Stimulated activated CD8-positive, alpha-beta memory T cell treated with anti-CD3 and anti-CD28 coated beads, Interleukin-7, amount 100 ng/mL, for 24 hours (primary cell): ENCODE measurements around the gene CABP1.

Source experiments
- DNase-seq: peaks from one replicate; pipeline ENCODE4 v3.0.0-alpha.2; 2020; ENCODE audit warnings: low read depth

The CABP1 gene

DNA sequence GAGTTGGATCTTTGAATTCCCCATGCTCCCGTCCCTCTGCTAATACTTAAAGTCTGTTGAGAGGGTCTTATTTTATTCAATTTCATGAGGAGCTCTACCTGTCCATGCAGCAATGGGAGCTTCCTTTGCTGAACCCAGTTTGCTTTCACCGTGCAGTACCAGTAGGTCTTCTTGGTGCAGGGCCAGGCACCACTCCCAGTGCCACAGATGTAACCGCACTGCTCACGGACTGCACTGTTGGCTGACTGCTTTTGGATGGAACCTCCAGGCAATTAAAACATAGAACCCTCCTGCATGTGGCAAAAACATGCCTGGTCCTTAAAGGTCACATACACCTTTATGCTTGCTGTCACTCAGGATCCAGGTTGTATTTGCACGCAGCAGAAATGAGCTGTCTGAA is 9.3 kb upstream of the CABP1 start:
- no peak for DNase-seq

DNA sequence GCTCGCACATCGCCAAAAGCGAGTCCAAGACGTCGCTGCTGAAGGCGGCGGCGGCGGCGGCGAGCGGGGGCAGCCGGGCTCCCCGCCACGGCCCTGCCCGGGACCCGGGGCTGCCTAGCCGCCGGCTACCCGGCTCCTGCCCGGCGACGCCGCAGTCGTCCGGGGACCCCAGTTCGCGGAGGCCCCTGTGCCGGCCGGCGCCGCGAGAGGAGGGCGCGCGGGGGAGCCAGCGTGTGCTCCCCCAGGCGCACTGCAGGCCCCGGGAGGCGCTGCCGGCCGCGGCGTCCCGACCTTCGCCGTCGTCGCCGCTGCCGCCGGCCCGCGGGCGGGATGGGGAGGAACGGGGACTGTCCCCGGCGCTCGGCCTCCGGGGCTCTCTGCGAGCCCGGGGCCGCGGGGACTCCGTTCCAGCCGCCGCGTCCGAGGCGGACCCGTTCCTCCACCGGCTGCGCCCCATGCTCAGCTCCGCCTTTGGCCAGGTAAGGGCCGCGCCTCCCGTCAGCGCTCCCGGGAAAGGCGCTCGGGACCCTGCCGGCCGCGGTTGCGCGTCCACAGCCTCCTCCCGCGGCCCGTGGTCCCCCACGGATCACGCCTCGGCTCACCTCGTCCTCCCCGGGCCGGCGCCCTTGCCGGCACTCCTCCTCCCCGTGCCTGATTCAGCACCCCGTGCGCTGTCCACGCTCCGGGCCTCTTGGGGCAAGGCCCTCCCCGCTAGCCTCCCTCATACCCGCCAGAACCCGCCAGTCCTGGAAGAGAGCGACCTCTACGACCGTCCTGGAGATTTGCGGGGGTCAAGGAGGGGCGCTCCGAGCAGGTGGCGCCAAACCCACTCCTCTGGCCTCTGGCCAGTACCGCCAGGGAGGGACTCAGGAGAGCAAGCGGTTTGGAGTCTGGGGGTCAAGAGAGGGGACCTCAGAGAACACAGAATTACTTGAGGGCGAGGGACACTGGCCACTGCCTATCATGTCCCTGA is 721 bp downstream of the CABP1 start:
- DNase-seq = peak; percentile 11

- no peak for DNase-seq
Measured at GRCh38 chr12:120642121-120642520, 1.7 kb downstream of the CABP1 start.

- no peak for DNase-seq
Measured at GRCh38 chr12:120642826-120643225, 2.4 kb downstream of the CABP1 start.

- no peak for DNase-seq
Measured at GRCh38 chr12:120643574-120643973, 3.1 kb downstream of the CABP1 start.

DNA sequence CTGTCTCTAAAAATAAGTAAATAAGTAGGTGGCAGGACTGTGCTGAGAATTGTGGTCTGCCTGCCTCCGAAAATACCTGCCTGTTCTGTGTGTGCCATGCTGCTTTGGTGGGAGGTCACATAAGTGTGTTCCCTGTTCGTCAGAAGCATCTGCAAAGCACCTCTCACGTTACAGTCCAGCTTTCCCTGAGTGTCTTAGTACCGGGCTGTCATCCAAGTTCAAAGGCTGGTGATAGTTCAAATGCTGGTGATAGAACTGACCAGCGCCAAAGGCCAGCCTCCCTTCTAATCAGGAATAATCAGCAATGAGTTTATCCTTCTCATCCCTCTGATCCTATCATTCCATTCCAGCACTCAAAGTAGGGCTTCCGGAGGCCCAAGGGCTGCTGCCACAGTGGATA is 5.6 kb downstream of the CABP1 start:
- DNase-seq = no peak

GRCh38 chr12:120647375-120647755 is 6.9 kb downstream of the CABP1 start:
- DNase-seq = no peak

DNA sequence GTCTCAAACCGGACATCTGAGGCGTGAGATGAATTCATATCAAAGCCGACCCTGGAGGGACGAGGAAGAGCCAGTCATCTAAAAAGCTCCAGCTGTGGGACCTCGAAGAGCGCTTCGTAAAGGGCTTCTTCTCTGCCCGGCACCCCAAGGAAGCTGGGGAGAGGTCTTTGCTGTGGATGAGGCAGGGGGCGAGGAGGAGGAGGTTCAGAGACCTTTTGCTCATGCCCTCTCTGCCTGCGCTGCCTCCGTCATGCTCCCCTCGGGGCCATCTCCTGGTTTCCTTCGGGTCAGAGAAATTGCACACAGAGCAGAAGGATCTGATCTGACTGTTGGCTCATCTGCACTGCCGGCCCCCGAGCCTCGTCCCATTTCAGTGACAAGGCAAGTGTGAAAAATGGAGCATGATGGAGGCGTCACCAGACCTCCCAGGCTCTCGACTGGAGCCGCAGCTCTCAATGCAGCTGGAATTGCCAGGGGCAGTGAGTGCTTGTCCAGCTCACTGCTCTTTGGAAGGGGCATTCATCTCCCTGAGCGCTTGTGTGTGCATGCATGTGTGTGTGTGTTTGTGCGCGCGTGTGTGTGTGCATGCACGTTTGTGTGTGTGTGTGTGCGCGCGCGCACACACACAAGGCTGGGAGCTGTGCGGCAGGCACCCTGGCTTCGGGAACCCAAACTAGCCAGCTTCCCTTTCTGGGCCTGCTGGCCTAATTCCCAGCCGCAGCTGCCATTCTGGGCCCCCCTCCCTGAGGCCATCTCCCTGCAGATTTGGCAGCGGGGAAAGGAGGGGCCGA is 9.2 kb downstream of the CABP1 start:
- DNase-seq = no peak

- DNase-seq = no peak
Measured at GRCh38 chr12:120650233-120650690, 9.8 kb downstream of the CABP1 start.

DNA sequence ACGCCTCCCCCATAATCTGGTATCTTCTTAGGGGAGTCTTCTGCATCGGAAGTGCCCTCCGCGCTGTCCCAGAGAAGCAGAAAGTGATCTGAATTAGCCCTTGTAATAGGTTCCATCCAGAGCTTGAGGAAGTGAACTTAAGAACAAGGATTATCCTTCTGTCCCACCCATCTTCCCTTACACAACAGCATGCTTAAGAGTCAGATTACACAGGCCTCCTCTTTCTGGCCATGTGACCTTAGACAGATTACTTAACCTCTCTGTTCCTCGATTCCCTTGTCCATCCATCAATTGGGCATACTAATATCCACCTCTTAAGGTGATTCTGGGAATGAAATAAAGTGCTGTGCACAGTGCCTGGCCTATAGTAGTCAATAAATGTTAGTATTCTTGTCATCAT is 11.4 kb downstream of the CABP1 start:
- DNase-seq = no peak

GRCh38 chr12:120652656-120653435 is 12.4 kb downstream of the CABP1 start:
- no peak for DNase-seq

DNA sequence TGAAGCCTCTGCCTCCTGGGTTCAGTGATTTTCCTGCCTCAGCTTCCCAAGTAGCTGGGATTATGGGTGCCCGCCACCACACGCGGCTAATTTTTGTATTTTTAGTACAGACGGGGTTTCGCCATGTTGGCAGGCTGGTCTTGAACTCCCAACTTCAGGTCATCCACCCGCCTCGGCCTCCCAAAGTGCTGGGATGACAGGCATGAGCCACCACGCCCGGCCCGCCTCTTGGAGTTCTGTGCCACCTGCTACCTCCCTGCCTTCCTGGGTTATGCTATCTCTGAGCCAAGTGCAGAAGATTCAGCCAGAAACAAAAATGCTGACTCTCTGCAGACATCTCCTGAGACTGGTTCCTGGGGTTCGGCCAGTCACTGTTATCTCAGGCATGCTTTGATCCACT is 13.2 kb downstream of the CABP1 start:
- DNase-seq = no peak

GRCh38 chr12:120654656-120655055 is 14.2 kb downstream of the CABP1 start:
- DNase-seq = no peak

DNA sequence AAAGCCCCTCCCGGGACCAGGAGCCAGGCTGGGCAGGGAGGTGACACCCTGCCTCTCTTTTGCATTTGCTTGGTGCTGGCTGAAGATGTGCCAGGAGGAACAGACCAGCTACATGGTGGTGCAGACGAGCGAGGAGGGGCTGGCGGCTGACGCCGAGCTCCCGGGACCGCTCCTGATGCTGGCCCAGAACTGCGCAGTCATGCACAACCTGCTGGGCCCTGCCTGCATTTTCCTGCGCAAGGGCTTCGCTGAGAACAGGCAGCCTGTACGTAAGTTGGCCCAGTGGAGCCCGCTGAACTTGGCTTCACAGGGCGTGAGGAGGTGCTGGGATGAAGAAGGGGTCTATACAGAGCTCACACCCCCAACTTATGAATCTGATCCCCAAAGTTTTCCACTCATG is 15.6 kb downstream of the CABP1 start:
- DNase-seq = no peak

DNA sequence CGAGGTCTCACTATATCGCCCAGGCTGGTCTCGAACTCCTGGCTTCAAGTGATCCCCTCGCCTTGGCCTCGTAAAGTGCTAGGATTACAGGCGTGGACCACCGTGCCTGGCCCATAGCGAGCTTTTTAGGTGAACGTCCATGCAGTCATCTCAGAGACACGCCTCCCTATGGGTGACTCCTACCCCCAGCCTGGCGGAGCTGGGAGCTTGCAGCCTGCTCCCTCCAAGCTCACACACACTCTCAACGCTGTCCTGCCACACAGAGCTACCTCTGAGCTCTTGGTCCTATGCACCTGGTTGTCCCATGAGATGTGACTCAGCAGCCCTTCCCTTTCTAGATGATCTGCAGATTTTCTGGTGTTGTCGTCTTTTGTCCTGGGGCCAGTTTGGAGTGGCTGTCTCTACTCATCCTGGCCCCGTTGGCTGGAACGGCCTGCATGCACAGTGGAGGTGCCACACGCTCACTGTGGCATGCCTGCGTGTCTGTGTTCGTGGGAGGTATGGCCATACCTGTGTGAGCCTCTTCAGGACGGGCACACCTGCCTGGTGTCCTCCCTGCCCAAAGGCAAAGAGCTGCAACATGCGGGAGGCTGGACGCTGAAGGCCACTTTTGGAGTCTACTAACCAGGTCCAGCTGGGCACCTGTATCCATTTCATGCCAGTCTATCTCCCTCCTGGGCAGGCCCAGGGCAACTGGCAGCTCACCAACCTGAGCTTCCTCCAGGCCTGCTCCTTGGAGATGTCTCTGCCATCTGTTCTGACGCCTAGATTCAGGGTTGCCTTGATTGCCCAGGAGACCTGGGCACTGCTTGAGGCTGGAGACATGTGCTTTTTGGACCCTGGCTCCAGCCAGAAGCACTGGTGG is 18.1 kb downstream of the CABP1 start:
- DNase-seq = no peak

DNA sequence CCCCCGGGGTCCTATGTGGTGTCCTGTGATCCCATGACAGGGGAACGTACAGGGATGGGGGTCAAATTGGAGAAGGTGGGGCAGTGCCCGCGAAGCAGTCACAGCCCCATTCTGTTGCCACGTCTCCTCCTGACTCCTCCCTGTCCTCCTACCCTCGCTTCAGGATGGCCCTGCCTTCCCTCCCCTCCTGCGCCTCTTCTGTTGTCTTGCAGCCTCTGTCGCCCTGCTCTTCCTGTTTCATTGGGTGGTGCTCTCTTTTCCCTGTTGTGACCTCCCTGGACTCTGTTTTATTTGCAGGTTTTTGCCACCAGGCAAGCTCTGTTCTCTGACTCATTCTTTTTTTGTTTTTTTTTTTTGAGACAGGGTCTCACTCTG is 18.7 kb downstream of the CABP1 start:
- no peak for DNase-seq

DNA sequence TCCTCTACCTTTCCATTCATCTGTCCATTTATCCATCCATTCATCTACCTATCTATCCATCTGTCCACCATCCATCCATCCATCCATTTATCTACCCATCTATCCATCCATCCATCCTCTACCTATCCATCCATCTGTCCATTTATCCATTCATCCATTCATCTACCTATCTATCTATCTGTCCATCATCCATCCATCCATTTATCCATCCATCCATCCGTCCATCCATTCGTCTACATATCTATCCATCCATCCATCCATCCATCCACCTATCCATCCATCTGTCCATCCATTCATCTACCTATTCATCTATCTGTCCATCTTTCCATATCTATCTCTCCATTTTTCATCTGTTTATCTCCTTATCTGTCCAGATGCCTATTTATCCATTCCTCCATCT is 21.0 kb downstream of the CABP1 start:
- DNase-seq = no peak

- DNase-seq = no peak
Measured at GRCh38 chr12:120662879-120663278, 22.5 kb downstream of the CABP1 start.

DNA sequence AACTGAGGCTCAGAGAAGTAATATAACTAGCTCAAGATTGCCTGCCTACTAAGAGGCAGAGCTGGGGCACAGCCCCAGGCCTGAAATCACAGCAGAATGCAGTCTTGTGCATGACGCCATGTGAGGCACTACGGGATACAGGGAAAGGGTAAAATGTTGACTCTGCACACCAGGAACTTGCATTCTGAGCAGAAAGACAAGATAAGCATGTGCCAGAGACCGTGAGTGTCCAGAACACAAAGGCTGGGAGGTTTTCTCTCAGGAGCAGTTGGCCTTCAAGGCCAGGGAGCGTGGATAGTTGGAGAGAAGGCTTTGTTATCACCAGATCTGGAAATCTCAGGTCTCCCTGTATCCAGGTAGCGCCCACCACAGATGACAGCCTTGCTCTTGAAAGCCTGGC is 23.3 kb downstream of the CABP1 start:
- DNase-seq = no peak

- no peak for DNase-seq
Measured at GRCh38 chr12:120666571-120667390, 26.4 kb downstream of the CABP1 start.
